H7 (cell line): ENCODE data around the gene KCNB1. TPM values are rescaled to one million over a fixed set of nuclear protein-coding genes. Genes with fewer than 3 reads are reported as not detected.

ENCODE experiments used
- DNase-seq: peaks from one replicate; pipeline ENCODE4 v3.0.0; 2012
- H3K27me3 ChIP-seq: 2 replicates; pipeline ENCODE4 v1.6.0; 2011; ENCODE audit warnings: mild to moderate bottlenecking, low read length; ENCODE audit not compliant: control insufficient read depth, insufficient read depth
- H3K36me3 ChIP-seq: replicated peaks from 2 replicates; pipeline ENCODE4 v1.5.1; 2011; ENCODE audit warnings: low read length; ENCODE audit not compliant: control insufficient read depth, insufficient read depth
- H3K4me3 ChIP-seq: 2 replicates; pipeline ENCODE4 v1.5.1; 2011; ENCODE audit warnings: low read depth, mild to moderate bottlenecking, control low read depth, low read length, moderate library complexity; ENCODE audit not compliant: insufficient read depth
- total RNA-seq: library from RNA; depleted of rRNA; stranded (reverse); fragments of >200 nt; shearing (Covaris generic); gene quantifications from 2 replicates; pipeline ENCODE4 v1.2.3, GENCODE V29; 2014

KCNB1 gene
- total RNA-seq, 1 experiment from 2014 or later = 0.48 TPM

GRCh38 chr20:49380337-49380780 is 102.1 kb downstream of the KCNB1 start:
- Histone ChIP-seq H3K4me3 (no peak overlapping the region), H3K36me3 (no peaks in the 10 kb centered on the region), H3K27me3 (no peaks in the 10 kb centered on the region)
- DNase-seq = peak; percentile 74

- Histone ChIP-seq H3K27me3 (no peaks in the 10 kb centered on the region), H3K36me3 (no peaks in the 10 kb centered on the region), H3K4me3 (no peak overlapping the region)
- no peak for DNase-seq
Observed at GRCh38 chr20:49379338-49379737, 103.1 kb downstream of the KCNB1 start.

GRCh38 chr20:49377326-49377725 is 105.1 kb downstream of the KCNB1 start:
- no peak for DNase-seq
- H3K27me3 ChIP-seq = no peaks in the 10 kb centered on the region

GRCh38 chr20:49375170-49375569 is 107.3 kb downstream of the KCNB1 start:
- Histone ChIP-seq H3K4me3 (no peak overlapping the region), H3K36me3 (no peaks in the 10 kb centered on the region), H3K27me3 (no peaks in the 10 kb centered on the region)
- DNase-seq = no peak

More at GRCh38 chr20:49377326-49377725, 105.1 kb downstream of the KCNB1 start:
- no peak overlapping the region for H3K4me3 ChIP-seq
- no peaks in the 10 kb centered on the region for H3K36me3 ChIP-seq

- no peaks in the 10 kb centered on the region for H3K36me3 ChIP-seq
- H3K27me3 ChIP-seq = no peaks in the 10 kb centered on the region
- no peak for DNase-seq
- H3K4me3 ChIP-seq = no peak overlapping the region
Observed at GRCh38 chr20:49372095-49372734, 110.3 kb downstream of the KCNB1 start.

- no peak for DNase-seq
- no peaks in the 10 kb centered on the region for H3K36me3 ChIP-seq
- H3K27me3 ChIP-seq = no peaks in the 10 kb centered on the region
- H3K4me3 ChIP-seq = no peak overlapping the region
Observed at GRCh38 chr20:49368596-49368995, 113.9 kb downstream of the KCNB1 start.

GRCh38 chr20:49367113-49367512 is 115.4 kb downstream of the KCNB1 start:
- DNase-seq = no peak
- Histone ChIP-seq H3K36me3 (no peaks in the 10 kb centered on the region), H3K4me3 (no peak overlapping the region), H3K27me3 (no peaks in the 10 kb centered on the region)

- DNase-seq = no peak
- no peak overlapping the region for H3K4me3 ChIP-seq
- H3K36me3 ChIP-seq = no peaks in the 10 kb centered on the region
- H3K27me3 ChIP-seq = no peaks in the 10 kb centered on the region
Observed at GRCh38 chr20:49366687-49367086, 115.8 kb downstream of the KCNB1 start.

- Histone ChIP-seq H3K27me3 (no peaks in the 10 kb centered on the region), H3K36me3 (no peaks in the 10 kb centered on the region), H3K4me3 (no peak overlapping the region)
- no peak for DNase-seq
Observed at GRCh38 chr20:49361862-49362660, 120.4 kb downstream of the KCNB1 start.

GRCh38 chr20:49360242-49360968 is 122.1 kb downstream of the KCNB1 start:
- no peak for DNase-seq
- no peaks in the 10 kb centered on the region for H3K36me3 ChIP-seq
- no peak overlapping the region for H3K4me3 ChIP-seq
- no peaks in the 10 kb centered on the region for H3K27me3 ChIP-seq

GRCh38 chr20:49356676-49357075 is 125.8 kb downstream of the KCNB1 start:
- H3K4me3 ChIP-seq = no peak overlapping the region
- no peak for DNase-seq
- no peaks in the 10 kb centered on the region for H3K27me3 ChIP-seq
- no peaks in the 10 kb centered on the region for H3K36me3 ChIP-seq

- DNase-seq = no peak
- Histone ChIP-seq H3K36me3 (no peaks in the 10 kb centered on the region), H3K4me3 (no peak overlapping the region), H3K27me3 (no peaks in the 10 kb centered on the region)
Observed at GRCh38 chr20:49354673-49355072, 127.8 kb downstream of the KCNB1 start.

- Histone ChIP-seq H3K4me3 (no peak overlapping the region), H3K36me3 (no peaks in the 10 kb centered on the region), H3K27me3 (no peaks in the 10 kb centered on the region)
- DNase-seq = no peak
Observed at GRCh38 chr20:49353348-49353747, 129.1 kb downstream of the KCNB1 start.

GRCh38 chr20:49352751-49353150 is 129.7 kb downstream of the KCNB1 start:
- H3K4me3 ChIP-seq = no peak overlapping the region
- H3K27me3 ChIP-seq = no peaks in the 10 kb centered on the region
- no peaks in the 10 kb centered on the region for H3K36me3 ChIP-seq
- DNase-seq = no peak

- no peak overlapping the region for H3K4me3 ChIP-seq
- H3K27me3 ChIP-seq = no peaks in the 10 kb centered on the region
- no peak for DNase-seq
- no peaks in the 10 kb centered on the region for H3K36me3 ChIP-seq
Observed at GRCh38 chr20:49351775-49352174, 130.7 kb downstream of the KCNB1 start.
